ENCODE results near the gene RAI1.

GRCh38 chr17:17845046-17845775, 164.0 kb downstream of the RAI1 start:
- TF ChIP-seq POLR2A (IDR thresholded peaks at IDR 0.05; ENCODE audit: low read depth, low read length), result no peak
- no peak for TF ChIP-seq POLR2AphosphoS5 (IDR thresholded peaks at IDR 0.05; ENCODE audit: low read depth, low read length)
- TF ChIP-seq TAF1 (IDR thresholded peaks at IDR 0.05; ENCODE audit: borderline replicate concordance, low read depth, low read length), result no peak
